GM19328 (cell line): Measurements from ENCODE around the gene KRTAP19-4.
"Not testable (repeated sequence)": the region's sequence is repeated elsewhere in the genome, so short reads cannot be mapped to it uniquely, and the experiment has no call there.

ENCODE experiments used
- ATAC-seq: cut with Tn5 transposase; IDR thresholded peaks from one replicate; pipeline ENCODE4 v1.9.1; 2021; ENCODE audit warnings: mild to moderate bottlenecking, moderate library complexity; ENCODE audit not compliant: unreplicated experiment

Gene KRTAP19-4

GRCh38 chr21:30497065-30497464, at the start of gene KRTAP19-4:
TSS of gene KRTAP19-4 (minus strand) at chr21:30497165. CDS start at chr21:30497110, 55 bp downstream.
- ATAC-seq, result no peak

- no peak for ATAC-seq
These were observed 44.8 kb upstream of the KRTAP19-4 start, which contains the start of gene KRTAP19-6 for GRCh38 chr21:30541764-30542163. TSS of gene KRTAP19-6 (minus strand) at chr21:30541864. CDS start at chr21:30541833, 31 bp downstream.

GRCh38 chr21:30518876-30519275, 21.9 kb upstream of the KRTAP19-4 start:
- no peak for ATAC-seq

GRCh38 chr21:30515681-30516080, 18.7 kb upstream of the KRTAP19-4 start:
- ATAC-seq, result no peak

- not testable (repeated sequence) for ATAC-seq
These were observed 8.7 kb upstream of the KRTAP19-4 start for GRCh38 chr21:30505621-30506205.

- ATAC-seq, result no peak
These were observed 5.1 kb upstream of the KRTAP19-4 start, which contains the start of gene KRTAP19-5 for GRCh38 chr21:30502041-30502440. TSS of gene KRTAP19-5 (minus strand) at chr21:30502141. CDS start at chr21:30502090, 51 bp downstream.

GRCh38 chr21:30491963-30492428, 5.0 kb downstream of the KRTAP19-4 start, which contains the start of gene KRTAP19-3:
TSS of gene KRTAP19-3 (minus strand) at chr21:30492013. CDS start at chr21:30491957, 56 bp downstream.
- no peak for ATAC-seq

GRCh38 chr21:30487336-30487735, 9.6 kb downstream of the KRTAP19-4 start, which contains the start of gene KRTAP19-2:
TSS of gene KRTAP19-2 (minus strand) at chr21:30487436. CDS start at chr21:30487348, 88 bp downstream.
- ATAC-seq, result no peak

GRCh38 chr21:30486180-30486579, 10.8 kb downstream of the KRTAP19-4 start:
- no peak for ATAC-seq

- no peak for ATAC-seq
These were observed 14.8 kb downstream of the KRTAP19-4 start for GRCh38 chr21:30482130-30482529.

- ATAC-seq, result no peak
These were observed 16.8 kb downstream of the KRTAP19-4 start, which contains the start of gene KRTAP19-1 for GRCh38 chr21:30480145-30480544. TSS of gene KRTAP19-1 (minus strand) at chr21:30480367. CDS start at chr21:30480317, 50 bp downstream.

- no peak for ATAC-seq
These were observed 17.7 kb downstream of the KRTAP19-4 start for GRCh38 chr21:30479259-30479658.

- no peak for ATAC-seq
These were observed 19.0 kb downstream of the KRTAP19-4 start for GRCh38 chr21:30478004-30478403.

GRCh38 chr21:30468900-30469714, 27.9 kb downstream of the KRTAP19-4 start:
- ATAC-seq, result no peak

- ATAC-seq, result no peak
These were observed 33.3 kb downstream of the KRTAP19-4 start for GRCh38 chr21:30463713-30464112.

- ATAC-seq, result no peak
These were observed 48.5 kb downstream of the KRTAP19-4 start for GRCh38 chr21:30448514-30448913.

GRCh38 chr21:30447056-30447455, 49.9 kb downstream of the KRTAP19-4 start:
- ATAC-seq, result no peak
